GM20000 (cell line): ENCODE measurements around the gene PLAU.

Source experiments
- DNase-seq: peaks from one replicate; pipeline ENCODE4 v3.0.0; 2012; ENCODE audit warnings: low spot score
- TF ChIP-seq, protein P1 (sequence below): IDR thresholded peaks from 2 replicates; pipeline ENCODE4 v1.5.1; 2012; ENCODE audit warnings: mild to moderate bottlenecking, control low read depth; ENCODE audit errors: extremely low read depth, missing control alignments

PLAU gene

DNA sequence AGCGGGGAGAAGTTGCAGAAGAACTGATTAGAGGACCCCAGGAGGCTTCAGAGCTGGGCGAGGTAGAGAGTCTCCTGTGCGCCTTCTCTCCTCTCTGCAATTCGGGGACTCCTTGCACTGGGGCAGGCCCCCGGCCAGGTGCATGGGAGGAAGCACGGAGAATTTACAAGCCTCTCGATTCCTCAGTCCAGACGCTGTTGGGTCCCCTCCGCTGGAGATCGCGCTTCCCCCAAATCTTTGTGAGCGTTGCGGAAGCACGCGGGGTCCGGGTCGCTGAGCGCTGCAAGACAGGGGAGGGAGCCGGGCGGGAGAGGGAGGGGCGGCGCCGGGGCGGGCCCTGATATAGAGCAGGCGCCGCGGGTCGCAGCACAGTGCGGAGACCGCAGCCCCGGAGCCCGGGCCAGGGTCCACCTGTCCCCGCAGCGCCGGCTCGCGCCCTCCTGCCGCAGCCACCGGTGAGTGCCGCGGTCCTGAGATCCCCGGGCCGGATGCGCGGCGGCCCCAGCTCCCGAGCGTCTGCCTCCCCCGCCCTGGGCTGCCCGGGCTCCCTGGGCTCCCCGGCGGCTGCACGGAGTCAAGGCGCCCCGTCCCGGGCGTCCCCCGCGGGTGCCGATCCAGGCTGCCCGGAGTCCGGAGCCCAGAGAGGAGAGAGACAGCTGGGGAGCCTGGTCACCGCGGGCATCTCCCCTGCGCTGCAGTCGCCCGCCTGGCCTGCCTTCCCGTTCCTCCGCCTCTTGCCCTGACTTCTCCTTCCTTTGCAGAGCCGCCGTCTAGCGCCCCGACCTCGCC, at the start of gene PLAU:
Gene PLAU, plus strand, starts transcription at position 369 of the 789 bp plus-strand sequence. CDS start 424 bp downstream, outside the sequence.
- TF ChIP-seq, protein P1, sequence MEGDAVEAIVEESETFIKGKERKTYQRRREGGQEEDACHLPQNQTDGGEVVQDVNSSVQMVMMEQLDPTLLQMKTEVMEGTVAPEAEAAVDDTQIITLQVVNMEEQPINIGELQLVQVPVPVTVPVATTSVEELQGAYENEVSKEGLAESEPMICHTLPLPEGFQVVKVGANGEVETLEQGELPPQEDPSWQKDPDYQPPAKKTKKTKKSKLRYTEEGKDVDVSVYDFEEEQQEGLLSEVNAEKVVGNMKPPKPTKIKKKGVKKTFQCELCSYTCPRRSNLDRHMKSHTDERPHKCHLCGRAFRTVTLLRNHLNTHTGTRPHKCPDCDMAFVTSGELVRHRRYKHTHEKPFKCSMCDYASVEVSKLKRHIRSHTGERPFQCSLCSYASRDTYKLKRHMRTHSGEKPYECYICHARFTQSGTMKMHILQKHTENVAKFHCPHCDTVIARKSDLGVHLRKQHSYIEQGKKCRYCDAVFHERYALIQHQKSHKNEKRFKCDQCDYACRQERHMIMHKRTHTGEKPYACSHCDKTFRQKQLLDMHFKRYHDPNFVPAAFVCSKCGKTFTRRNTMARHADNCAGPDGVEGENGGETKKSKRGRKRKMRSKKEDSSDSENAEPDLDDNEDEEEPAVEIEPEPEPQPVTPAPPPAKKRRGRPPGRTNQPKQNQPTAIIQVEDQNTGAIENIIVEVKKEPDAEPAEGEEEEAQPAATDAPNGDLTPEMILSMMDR, result no peak
- DNase-seq, result peak; percentile 70

- TF ChIP-seq, protein P1, result no peak
- no peak for DNase-seq
Measured at GRCh38 chr10:73862011-73862410, 48.9 kb upstream of the PLAU start.

DNA sequence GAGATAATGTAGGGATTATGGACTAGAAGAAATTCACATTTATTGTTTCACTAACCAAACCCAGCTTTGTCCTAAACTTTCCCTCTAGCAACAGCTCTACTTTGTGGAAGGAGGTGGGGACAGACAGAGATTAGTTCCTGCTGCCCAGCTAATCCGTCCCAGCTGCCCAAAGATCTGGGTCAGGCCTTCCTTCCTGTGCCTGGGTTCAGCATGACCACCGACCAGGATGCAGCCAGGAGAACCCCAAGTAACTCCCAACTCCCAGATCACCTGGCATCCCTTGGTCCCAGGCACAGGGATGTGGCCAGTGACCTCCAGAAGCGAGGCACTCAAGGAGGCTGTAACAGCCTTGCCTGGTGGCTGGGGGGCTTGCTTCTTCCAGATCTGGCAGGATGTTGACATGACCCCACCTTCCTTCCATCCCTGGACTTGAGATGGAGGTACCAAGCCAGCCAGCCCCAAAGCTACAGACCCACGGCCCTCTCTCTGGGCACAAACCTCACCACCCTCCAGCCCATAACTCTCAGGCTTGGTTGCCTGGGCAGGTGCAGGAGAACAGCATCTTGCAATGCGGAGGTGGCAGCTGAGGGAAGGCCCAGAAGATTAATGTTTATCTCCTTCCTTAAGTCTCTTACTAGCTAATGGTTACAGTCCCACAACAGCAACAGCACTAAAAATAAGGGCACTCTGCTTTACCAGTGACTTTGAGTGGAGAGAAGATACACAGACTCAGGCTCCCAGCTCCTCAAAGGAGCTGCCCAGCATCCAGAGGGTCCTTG, 47.7 kb upstream of the PLAU start:
- TF ChIP-seq, protein P1, result no peak
- no peak for DNase-seq

- DNase-seq, result no peak
- TF ChIP-seq, protein P1, result no peak
Measured at GRCh38 chr10:73864229-73864628, 46.7 kb upstream of the PLAU start.

DNA sequence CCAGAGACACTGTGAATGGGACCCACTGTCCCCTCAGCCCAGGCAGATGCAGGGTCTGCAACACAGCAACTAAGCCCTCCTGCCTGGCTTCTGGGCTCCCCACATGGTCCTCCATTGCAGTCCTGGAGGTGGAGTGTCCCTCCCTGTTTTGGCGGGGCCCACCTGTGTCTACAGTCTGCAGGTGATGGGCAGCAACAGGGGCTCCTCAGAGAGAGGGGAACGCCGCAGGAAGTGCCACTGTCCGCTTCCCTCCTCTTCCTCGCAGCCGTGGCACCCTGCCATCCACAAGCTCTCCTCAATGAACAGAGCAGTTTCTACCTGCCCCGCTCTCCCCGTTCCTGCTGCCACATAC, 45.8 kb upstream of the PLAU start:
- DNase-seq, result no peak
- TF ChIP-seq, protein P1, result no peak

DNA sequence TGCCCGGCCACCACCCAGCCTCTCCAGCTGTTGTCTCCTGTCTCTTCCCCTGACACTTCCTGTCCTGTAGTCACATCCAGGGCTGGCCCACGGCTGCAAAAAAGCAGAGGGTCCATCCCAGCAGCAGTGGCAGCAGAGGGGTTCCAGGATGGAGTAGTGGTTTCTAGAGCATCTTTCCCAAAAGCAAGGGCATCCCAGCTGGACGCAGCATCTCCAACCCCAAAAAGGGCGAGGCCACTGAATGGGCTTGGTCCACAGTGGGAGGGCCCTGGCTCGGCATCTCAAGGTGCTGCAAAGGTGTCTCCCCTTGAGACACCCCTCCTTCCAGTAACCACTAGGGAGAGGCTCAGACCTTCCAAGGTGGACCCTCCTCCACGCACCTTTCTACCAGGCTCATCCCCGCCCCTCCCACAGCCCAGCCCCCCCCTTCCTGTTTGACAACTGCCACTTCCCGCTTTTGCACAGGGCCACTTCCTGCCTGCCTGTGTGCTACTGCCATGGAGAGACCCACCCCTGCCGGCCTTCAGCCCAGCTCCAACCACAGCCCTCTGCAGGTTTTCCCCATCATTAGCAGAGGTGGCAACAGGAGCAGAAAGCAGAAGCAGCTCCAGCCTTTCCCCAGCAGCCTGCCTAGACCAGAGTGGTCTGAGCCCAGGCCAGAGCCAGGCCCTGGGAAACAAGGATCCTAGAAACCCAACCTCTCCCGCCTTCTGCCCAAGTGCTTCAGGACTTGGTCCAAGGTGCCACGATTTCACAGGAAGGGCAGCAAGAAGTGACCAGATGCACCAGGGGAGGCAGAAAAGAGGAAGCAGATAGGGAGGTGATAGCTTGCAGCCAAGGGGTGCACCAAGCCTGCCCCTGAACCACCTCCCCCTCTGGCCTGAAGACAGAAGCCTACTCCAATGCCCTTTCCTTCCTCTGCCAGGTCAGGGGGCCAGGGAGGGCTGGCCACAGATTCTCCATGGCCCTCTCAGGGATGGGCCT, 45.2 kb upstream of the PLAU start:
- peak; percentile 71 for DNase-seq
- TF ChIP-seq, protein P1, result no peak
